ENCODE measurements around the gene ECD.
A peak's percentile ranks its signal among the peaks of the same experiment; 100 is the strongest.
"Not testable (repeated sequence)": the region's sequence is repeated elsewhere in the genome, so short reads cannot be mapped to it uniquely, and the experiment has no call there.

ECD gene

DNA sequence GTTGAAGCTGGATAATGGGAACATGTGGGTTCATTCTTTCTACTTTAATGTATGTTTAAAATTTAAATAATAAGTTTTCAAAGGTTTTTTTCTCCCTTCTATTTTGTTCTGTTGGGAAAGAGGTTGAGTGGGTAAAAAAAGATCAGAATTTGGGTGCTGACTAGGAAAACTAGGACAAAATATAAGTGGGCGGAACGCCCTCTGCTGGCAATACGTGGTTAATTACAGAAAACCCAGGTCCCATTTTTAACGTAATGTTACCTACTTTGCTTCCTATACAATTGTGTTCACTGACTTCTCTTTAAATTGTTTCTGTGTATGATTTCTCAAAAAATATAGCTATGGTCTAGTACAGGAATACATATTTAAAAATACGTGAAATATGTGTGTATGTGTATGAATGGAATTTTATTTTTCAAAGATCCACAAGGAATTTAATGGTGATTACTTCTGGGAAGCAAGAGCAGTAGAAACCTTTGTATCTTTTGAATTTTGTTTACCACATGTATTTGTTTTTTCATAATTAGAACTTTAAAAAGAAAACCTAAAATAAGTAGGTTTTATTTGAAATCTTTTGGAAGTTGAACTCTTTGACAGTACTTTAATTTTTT lies 8.7 kb downstream of the ECD start:
- peak; percentile 56 for DNase-seq (ENCODE audit: low spot score)

DNA sequence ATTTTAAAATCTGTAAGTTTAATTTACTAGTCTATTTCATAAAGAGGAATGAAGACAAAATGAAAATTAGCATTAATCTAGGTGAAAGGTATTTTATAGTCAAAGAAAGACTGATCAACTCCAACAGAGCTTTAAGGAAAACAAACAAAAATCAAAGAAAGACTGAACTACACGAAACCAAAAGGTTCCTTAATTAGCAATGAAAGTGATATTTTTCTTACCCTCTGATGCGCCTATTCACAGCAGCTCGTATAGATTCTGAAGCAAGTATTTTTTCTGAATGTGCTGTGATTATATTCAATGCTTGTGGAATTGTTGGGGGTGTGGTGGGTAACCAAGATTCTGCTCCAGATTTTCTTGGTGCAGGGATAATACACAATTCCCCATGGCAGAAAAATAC lies 11.8 kb downstream of the ECD start:
- no peak for DNase-seq (ENCODE audit: low spot score)

DNA sequence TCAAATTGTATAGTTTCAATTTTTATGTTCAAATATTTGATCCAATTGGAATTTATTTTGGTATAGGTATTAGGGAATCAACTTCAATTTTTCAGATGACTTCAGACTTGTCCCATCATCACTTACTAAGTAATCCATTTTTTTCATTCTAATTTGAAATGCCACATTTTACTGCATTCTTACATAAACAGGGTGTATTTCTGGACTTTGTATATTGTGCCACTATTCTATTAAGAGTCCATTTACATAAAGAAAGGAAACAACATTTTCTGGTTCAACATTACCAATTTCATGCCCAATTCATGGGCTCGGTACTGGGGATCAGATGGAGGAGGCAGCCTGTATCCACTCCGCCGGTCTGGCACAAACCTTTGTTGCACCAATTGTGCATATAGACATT lies 15.8 kb downstream of the ECD start:
- DNase-seq (ENCODE audit: low spot score): no peak

DNA sequence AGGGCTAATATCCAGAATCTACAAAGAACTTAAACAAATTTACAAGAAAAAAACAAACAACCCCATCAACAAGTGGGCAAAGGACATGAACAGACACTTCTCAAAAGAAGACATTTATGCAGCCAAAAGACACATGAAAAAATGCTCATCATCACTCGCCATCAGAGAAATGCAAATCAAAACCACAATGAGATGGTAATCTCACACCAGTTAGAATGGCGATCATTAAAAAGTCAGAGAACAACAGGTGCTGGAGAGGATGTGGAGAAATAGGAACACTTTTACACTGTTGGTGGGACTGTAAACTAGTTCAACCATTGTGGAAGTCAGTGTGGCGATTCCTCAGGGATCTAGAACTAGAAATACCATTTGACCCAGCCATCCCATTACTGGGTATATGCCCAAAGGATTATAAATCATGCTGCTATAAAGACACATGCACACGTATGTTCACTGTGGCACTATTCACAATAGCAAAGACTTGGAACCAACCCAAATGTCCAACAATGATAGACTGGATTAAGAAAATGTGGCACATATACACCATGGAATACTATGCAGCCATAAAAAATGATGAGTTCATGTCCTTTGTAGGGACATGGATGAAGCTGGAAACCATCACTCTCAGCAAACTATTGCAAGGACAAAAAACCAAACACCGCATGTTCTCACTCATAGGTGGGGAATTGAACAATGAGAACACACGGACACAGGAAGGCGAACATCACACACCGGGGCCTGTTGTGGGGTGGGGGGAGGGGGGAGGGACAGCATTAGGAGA lies 17.0 kb downstream of the ECD start:
- not testable (repeated sequence) for DNase-seq (ENCODE audit: low spot score)

DNA sequence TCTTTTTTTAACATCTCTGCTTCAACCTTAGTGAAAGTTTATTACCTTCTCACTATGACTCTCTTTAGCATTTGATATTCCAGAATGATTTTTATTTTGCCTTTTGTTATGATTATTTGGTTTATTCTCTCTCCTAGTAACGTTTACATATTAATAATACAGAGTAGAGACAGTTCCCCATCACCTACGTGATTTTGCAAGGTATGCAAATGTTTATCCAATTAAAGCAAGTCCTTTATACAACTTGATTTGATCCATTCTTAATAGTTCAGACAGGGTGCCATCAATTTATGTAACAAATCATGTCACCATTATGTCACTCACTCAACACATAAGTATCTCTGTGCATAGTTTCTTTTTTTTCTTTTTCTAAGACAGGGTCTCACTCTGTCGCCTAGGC lies 26.2 kb downstream of the ECD start:
- DNase-seq (ENCODE audit: low spot score): no peak

DNA sequence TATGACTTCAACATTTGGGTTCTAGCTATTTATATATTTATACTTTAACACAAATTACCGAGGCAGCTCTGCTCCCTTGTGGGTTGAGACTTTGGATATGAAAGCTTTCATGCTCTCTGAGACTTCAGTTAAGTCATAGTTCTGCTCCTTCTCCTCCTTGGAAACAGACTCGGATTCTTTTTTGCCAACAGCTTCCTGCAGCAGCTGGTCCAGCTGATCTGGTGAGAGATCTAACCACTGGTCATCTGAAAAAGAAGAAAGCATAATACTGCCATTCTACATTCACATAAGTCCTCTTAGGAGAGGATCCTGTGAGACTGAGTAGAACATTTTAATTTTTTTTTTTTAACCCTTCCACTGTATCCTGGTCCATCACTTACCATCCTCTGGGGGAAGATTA lies 28.6 kb downstream of the ECD start:
- DNase-seq (ENCODE audit: low spot score): no peak

DNA sequence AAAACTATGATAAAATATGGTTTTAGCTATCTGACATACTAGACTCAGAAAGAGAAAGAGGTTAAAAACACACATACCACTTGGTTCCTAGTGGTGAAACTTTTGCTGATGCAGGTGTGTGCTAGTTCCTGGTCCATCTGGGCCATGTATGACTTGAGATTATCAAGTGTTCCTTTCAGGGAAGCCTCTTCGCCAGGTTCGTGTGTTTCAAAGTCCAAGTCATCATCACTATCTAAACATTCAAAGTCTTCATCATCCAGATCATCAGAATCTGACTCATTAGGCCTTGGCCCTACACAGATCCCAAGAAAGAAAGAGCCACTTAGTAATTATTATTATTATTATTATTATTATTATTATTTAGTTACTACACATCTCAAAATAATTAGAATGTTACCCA lies 31.2 kb downstream of the ECD start:
- no peak for DNase-seq (ENCODE audit: low spot score)

- DNase-seq (ENCODE audit: low spot score): no peak
Measured at GRCh38 chr10:73134727-73135126, 33.1 kb downstream of the ECD start.

DNA sequence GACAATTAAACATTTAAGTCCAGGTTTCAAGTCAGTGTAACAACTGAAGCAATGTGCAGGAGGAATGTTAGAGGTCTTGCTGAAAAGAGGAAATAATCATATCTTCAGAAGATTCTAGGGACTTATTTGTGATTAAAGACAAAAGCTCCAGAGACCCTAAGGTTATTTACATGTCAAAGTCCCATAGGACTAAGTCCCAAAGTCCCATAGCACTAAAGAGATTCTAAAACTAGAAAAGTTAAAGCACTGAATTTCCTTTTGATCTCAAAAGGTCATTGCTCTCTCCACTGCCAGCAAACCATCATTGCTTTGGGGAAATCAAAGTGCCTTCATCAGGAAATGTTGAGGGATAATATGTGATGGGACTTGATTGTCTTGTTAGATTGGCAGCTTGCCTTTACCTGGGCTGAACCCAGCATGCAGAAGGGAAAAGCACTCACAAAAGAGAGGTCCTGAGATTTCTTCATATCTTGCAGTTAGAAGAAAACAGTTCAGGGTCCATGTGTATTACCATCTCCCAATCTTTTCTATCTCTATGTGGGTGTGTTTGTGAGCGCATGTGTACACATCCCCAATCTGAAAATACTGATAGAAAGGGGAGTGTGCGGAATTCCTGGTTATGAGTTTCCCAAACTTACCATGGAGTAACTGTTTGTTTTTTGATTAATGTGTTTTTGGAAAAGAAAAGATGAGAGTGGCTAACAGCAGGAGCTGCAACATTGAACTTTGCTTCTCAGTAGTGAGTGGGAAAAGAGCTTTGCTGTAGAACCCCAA lies 35.7 kb downstream of the ECD start:
- DNase-seq (ENCODE audit: low spot score): no peak

- no peak for DNase-seq (ENCODE audit: low spot score)
Measured at GRCh38 chr10:73131301-73131700, 36.5 kb downstream of the ECD start.

- no peak for DNase-seq (ENCODE audit: low spot score)
Measured at GRCh38 chr10:73126343-73126742, 41.5 kb downstream of the ECD start.

GRCh38 chr10:73119952-73120351 lies 47.9 kb downstream of the ECD start:
- DNase-seq (ENCODE audit: low spot score): no peak

GRCh38 chr10:73119457-73119856 lies 48.4 kb downstream of the ECD start:
- DNase-seq (ENCODE audit: low spot score): no peak

DNA sequence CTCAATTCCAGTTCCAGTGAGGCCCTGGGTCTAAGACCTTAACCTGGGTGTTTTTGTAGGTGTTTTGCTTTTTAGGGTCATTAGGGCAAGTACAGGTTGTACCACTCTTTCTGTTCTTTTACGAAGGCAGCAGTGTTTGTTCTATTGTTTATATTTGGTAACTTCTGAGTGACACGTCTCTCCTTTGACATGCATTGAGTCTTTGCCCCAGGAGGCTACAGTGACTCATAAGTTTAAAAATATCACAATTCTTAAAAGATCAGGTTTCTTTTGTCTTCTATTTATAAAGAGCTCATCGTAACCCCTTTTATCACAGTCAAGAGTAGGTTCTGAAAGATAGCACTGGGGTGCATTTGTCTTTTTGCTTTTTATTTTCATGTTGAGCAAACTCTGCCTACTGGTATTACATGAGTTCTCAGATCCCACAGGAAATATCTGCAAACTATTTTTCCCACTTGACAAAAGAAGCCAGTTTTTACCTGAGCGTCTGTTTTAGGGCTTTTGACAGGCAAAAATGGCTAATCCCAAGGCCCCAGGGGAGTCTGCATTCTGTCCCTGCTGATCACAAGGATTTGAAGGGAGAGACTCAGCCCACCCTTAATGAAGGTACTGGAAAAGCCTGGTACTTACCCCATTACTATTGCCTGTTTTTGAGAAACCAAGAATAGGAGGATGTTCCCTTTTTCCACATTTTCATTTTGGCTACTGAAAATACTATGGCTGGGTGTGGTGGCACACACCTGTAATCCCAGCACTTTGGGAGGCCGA lies 49.6 kb downstream of the ECD start:
- DNase-seq (ENCODE audit: low spot score): no peak

DNA sequence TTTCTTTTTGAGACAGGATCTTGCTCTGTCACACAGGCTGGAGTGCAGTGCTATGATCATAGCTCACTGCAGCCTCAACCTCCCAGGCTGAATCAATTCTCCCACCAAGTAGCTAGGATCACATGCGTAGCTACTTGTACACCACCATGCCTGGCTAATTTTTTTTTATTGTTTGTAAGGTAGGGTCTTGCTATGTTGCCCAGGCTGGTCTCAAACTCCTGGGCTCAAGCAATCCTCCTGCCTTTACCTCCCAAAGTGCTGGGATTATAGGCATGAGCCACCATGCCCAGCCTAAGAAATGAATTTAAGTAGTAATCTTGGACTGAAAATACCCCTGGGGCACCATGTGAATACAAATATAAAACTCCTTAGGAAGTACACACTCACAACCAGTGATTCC lies 51.8 kb downstream of the ECD start:
- no peak for DNase-seq (ENCODE audit: low spot score)

DNA sequence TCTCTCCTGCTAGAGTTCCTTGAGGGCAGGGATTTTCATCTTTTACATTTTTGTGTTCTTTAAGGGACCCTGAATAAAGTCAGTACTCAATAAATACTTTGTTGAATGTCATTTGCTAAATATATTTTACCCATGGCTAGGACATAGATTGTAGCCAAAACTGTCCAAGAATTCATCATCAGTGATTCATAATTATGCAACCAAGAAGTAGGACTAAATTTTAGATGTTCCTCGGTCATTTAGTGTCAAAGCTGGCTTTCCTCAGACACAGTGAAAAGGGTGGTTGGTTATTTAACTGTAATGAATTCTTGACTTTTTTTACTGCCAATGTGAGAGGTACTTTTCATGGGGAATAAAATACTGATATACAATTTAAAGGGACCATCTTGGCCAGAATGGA lies 54.3 kb downstream of the ECD start:
- no peak for DNase-seq (ENCODE audit: low spot score)

DNA sequence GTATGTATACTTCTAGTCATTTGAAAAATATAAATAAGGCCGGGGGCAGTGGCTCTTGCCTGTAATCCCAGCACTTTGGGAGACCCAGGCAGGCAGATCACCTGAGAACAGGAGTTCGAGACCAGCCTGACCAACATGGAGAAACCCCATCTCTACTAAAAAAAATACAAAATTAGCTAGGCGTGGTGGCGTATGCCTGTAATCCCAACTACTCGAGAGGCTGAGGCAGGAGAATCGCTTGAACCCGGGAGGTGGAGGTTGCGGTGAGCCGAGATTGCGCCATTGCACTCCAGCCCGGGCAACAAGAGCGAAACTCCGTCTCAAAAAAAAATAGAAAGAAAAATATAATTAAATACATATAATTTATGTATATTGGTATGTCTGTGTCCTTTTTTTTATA lies 55.8 kb downstream of the ECD start:
- DNase-seq (ENCODE audit: low spot score): not testable (repeated sequence)

GRCh38 chr10:73110345-73110849 lies 57.4 kb downstream of the ECD start, which contains the start of gene NUDT13:
NUDT13 (plus strand) TSS chr10:73110455; CDS start chr10:73114366, 3,911 bp downstream.
- no peak for DNase-seq (ENCODE audit: low spot score)

- DNase-seq (ENCODE audit: low spot score): peak; percentile 5
Measured at GRCh38 chr10:73109248-73109652, 58.6 kb downstream of the ECD start.

- no peak for DNase-seq (ENCODE audit: low spot score)
Measured at GRCh38 chr10:73106301-73106700, 61.5 kb downstream of the ECD start.

- DNase-seq (ENCODE audit: low spot score): no peak
Measured at GRCh38 chr10:73099141-73099540, 68.7 kb downstream of the ECD start.

- no peak for DNase-seq (ENCODE audit: low spot score)
Measured at GRCh38 chr10:73097305-73097670, 70.5 kb downstream of the ECD start.
